HG02870 (cell line): Measurements from ENCODE around the gene SLC35B2.

Experiments
- ATAC-seq: cut with Tn5 transposase; IDR thresholded peaks from one replicate; pipeline ENCODE4 v1.9.1; 2021; ENCODE audit warnings: mild to moderate bottlenecking, moderate library complexity; ENCODE audit not compliant: unreplicated experiment

Gene SLC35B2

GRCh38 chr6:44257025-44257752 is at the start of gene SLC35B2:
Gene SLC35B2, minus strand, starts transcription at chr6:44257528. Its CDS starts 118 bp downstream, at chr6:44257410.
- peak; percentile 32 for ATAC-seq

DNA sequence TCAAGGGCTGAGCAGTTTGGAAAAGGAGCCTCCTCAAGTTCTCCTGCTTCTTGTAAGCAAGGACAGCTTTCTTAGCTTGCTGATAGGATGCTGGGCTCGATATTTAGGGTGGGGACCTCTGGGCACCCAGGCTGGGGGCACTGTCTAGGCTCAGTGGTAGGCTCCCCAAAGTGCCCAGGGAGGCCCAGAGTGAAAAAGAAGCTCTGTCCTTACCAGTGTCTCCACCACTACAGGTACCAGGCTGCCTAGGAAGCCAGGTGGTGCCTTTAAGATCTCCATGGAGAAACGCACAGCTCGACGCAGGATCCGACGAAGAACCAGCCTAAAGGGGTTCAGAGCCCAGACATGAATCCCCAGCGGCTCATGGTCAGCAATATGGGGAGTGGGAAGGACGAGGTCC is 49.4 kb upstream of the SLC35B2 start:
- no peak for ATAC-seq

DNA sequence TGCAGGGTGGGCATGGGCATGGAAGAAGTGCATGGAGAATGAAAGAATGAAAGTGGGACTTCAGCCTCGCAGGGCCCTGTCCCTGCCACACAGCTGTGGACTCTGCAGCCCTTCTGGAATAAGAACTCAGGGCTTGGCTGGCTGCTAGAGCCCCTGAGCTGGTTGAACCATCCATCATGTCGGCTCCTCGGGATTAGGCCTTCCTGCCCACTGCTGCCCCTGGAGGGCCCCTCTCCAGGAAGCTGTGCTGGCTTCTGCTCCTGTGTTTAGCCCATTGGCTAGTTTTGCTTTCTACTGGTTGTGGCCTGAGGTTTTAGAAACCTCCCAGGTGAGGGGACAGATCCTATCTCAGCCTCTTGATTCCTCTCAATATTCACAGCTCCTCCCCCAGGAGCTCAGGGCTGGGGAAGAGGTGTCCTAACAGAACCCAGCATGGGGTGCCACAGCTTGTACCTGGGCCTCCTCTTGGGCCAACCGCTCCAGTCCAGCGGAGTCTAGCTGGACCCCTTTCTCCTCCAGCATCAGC is 47.9 kb upstream of the SLC35B2 start:
- no peak for ATAC-seq

DNA sequence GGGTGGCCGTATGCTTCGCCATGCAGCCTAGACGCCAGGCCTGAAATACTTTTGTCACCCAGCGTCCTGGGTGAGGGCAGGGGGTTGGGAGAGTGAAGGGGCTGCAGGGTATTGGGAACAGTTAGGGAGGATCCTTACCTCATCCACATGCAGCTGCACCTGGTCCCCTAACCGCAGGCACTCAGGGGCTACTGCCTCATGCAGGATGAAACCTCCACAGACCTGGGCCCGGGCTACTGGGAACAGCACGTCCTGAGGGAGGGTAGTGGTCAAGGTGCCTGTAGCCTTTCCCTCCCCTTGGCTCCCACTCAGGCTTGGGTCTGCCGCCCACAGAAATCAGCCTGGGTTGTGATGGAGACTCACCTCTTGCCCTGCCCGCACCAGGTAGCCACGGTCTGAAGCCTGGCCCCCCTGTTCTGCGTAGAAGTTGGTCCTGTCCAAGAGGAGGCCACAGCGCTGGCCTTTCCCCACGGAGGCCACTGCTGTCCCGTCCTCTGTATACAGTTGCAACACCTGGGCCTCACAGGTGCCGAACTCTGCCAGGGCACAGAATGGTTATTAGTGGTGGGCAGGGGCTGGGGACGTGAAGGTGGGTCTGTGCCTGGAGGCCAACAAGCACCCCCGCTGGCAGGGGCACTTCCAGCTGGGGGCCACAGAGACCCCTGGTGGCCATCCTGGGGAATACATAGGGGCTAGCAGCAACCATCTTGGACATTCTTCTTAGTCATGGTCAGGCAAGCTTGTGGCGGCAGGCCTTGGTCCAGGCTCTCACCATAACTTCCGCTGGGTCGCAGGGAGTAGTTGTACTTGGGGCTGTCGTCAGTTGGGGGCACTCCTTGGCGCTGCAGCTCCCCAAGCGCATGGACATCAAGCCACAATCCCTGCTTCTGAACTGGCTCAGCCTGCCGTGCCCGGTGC is 47.2 kb upstream of the SLC35B2 start:
- ATAC-seq, result no peak

DNA sequence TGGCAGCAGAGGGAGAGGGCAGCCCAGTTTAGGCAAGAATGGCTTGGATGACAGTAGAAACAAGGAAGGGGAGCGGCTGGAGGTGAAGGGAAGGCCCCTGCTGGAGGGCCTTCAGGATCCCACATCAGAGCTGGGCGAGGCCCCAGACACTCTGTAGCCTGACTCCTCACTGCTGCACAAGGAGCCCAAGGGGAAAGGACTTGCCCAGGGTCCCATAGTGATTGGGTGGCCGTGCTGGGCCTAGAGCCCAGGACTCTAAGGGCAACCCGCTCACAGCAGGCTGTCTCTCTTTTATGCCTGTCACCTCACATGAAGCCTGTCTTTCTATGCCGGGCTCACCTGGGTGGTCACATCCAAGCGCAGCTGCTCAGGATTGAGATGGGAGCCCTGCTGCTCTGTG is 46.5 kb upstream of the SLC35B2 start:
- no peak for ATAC-seq

- no peak for ATAC-seq
These were observed 45.5 kb upstream of the SLC35B2 start for GRCh38 chr6:44302856-44303255.

GRCh38 chr6:44301782-44302564 is 44.6 kb upstream of the SLC35B2 start:
- no peak for ATAC-seq

- ATAC-seq, result no peak
These were observed 43.8 kb upstream of the SLC35B2 start for GRCh38 chr6:44301106-44301505.

DNA sequence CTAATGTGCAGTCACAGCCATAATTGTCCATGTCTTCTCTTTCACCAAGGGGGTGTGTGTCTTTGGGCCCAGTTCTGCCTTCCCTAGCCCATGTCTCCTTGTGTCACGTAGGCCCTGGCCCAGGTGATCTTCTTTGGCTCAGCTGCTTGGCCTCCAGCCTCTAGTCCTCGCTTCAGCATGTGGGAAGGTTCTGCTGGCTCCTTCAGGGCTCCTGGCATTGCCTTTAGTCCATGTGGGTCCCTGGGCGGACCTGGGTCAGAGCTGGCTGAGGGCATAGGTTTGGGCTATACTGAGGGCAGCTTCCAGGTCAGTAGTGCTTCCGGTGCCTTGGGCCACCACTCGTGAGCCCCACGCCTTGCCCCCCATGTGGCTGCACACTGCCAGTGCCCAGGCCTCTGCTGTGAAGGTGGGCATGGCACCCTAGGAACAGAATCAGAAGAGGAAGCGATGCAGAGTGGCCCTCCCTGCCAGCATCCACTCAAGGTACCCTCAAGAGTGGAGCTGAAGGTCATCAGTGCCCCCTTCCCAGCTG is 43.0 kb upstream of the SLC35B2 start:
- no peak for ATAC-seq

DNA sequence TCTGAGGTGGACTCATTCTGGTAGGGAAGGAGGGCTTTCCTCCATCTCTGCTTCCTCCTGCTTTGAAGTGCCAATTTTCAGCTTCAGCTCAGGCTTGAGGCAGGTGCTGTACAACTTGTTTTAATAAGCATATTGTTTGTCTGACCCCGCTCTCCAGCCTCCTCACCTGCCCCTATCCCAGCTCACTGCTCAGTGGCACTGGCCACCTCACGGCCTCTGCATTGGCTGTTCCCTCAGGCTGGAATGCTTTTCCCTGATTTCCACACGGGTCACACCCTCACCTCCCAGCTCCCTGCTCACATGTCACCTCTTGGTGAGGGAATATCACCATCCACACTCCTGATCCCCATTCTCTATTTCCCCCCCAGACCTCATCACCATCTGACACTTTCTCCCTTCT is 41.5 kb upstream of the SLC35B2 start:
- ATAC-seq, result no peak

- no peak for ATAC-seq
These were observed 40.9 kb upstream of the SLC35B2 start for GRCh38 chr6:44298055-44298803.

- no peak for ATAC-seq
These were observed 40.0 kb upstream of the SLC35B2 start for GRCh38 chr6:44297063-44298038.

- ATAC-seq, result no peak
These were observed 37.8 kb upstream of the SLC35B2 start for GRCh38 chr6:44294832-44295791.

GRCh38 chr6:44292661-44293365 is 35.5 kb upstream of the SLC35B2 start:
- ATAC-seq, result no peak

GRCh38 chr6:44291841-44292240 is 34.5 kb upstream of the SLC35B2 start:
- ATAC-seq, result no peak

DNA sequence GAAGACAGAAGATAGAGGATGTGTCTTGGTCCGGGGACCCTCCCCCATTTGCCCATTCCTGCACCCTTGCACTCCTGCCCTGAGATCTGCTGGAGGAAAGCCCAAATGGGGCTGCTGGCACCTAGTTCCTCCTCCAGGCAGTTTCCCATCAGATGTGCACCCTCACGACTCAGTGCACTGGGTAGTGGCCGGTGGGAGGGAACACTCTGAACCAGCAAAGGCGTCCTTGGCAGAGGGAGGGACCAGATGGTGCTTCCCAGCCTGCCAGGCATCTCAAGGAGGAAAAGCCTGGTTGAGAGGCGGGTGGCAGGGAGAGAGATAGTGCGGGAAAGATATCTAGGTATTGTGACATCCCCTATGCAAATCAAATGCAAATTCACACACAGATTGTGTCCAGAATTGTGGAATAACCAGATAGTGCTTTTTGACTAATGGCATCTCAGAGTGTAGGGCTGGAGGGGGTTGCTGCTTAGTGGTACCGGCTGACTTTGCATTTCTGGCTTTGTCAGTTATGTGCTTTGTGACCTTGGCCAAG is 32.5 kb upstream of the SLC35B2 start:
- no peak for ATAC-seq

DNA sequence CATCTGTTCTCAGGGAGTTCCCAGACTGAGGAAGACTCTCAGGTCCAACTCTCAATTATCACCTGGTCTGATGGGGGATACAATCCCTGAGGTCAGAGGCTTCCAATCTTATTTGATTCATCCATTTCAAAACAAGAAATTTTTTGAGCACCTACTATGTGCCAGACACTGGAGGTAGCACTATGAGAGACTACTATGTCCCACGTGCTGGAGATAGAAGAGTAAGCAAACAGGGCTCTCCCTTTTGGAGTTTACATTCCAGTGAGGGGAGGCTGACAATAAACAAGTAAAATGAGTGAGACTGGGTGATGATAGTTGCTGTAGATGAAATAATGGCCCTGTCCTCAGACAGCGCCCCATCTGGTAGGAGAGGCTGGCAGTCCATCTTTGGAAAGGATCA is 29.4 kb upstream of the SLC35B2 start:
- ATAC-seq, result no peak
